Measurements from ENCODE around the gene PAXX. TPM values are rescaled to one million over a fixed set of nuclear protein-coding genes. Genes with fewer than 3 reads are reported as not detected.
A peak's percentile ranks its signal among the peaks of the same experiment; 100 is the strongest.

PAXX gene
- total RNA-seq, 1 donor from 2014 or later = 87.8 TPM

DNA sequence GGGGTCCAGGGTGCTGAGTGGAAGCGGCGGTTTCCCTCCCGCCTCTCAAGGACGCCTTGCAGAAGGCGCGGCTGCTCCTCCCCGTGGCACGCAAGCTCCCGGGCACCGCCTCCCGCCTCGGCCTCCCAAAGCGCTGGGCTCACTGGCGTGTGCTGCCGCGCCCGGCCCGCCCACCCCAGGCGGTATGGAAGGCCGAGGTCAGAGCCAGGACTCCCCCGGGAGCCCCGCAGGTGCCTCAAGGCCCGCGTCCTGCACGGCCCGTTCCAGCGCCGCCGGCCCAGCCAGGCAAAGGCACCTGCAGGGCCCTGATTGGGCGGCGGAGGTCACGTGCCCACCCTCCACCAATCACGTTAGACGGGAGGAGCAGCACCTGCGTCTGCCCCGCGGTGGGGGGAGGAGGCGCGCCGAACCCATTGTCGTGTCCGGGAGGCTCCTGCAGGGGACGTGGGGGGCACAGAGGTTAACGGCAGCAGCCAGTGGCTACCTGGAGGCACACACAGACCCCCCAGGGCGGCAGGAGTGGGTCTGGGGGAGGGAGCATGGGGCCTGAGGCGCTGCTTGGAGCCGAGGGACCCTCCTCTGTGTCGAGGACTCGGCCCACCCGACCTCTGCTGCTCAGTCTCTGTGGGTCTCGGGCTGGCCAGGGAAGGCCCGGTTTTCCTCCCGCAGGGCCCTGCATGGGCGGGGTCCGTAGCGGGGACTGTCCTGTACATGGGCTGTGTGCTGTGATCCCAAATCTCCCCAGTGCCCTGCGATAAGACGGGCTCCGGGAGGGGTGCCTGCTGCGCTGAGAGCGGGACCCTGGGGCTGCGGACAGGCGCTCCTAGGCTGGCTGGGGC, 42.2 kb upstream of the PAXX start:
- no peaks in the 10 kb centered on the region for H3K36me3 Mint-ChIP-seq (ENCODE audit: low read depth)
- H3K9me3 Mint-ChIP-seq = no peaks in the 10 kb centered on the region
- H3K27me3 Mint-ChIP-seq = no peaks in the 10 kb centered on the region
- H3K4me3 Mint-ChIP-seq = peak overlapping the region; percentile 88
- intact Hi-C loops (cut with micrococcal nuclease) = no loop called here
- DNase-seq = peak; percentile 99
- H3K4me1 Mint-ChIP-seq = peaks cover 3% of the 10 kb centered on the region
- H3K27ac Mint-ChIP-seq = peak overlapping the region; percentile 89

- no peaks in the 10 kb centered on the region for H3K36me3 Mint-ChIP-seq (ENCODE audit: low read depth)
- H3K27me3 Mint-ChIP-seq = no peaks in the 10 kb centered on the region
- no peak for DNase-seq
- peaks cover 3% of the 10 kb centered on the region for H3K4me1 Mint-ChIP-seq
- intact Hi-C loops (cut with micrococcal nuclease) = no loop called here
- H3K27ac Mint-ChIP-seq = peak overlapping the region; percentile 89
- H3K9me3 Mint-ChIP-seq = no peaks in the 10 kb centered on the region
- peak overlapping the region; percentile 87 for H3K4me3 Mint-ChIP-seq
These were observed 41.5 kb upstream of the PAXX start for GRCh38 chr9:136950656-136951276.

GRCh38 chr9:136951541-136952320, 40.5 kb upstream of the PAXX start, which contains the start of gene LCN12:
Gene LCN12, plus strand, starts transcription at chr9:136952273. Its CDS starts 55 bp downstream, at chr9:136952328.
- no peak for DNase-seq
- H3K4me3 Mint-ChIP-seq = no peak within 1 kb of the TSS
- H3K27me3 Mint-ChIP-seq = no peaks in the 10 kb centered on the region
- peaks cover 2% of the 10 kb centered on the region for H3K36me3 Mint-ChIP-seq (ENCODE audit: low read depth)
- H3K27ac Mint-ChIP-seq = no peak within 1 kb of the TSS
- peaks cover 7% of the 10 kb centered on the region for H3K9me3 Mint-ChIP-seq
- peaks cover 3% of the 10 kb centered on the region for H3K4me1 Mint-ChIP-seq
- intact Hi-C loops (cut with micrococcal nuclease) = no loop called here

DNA sequence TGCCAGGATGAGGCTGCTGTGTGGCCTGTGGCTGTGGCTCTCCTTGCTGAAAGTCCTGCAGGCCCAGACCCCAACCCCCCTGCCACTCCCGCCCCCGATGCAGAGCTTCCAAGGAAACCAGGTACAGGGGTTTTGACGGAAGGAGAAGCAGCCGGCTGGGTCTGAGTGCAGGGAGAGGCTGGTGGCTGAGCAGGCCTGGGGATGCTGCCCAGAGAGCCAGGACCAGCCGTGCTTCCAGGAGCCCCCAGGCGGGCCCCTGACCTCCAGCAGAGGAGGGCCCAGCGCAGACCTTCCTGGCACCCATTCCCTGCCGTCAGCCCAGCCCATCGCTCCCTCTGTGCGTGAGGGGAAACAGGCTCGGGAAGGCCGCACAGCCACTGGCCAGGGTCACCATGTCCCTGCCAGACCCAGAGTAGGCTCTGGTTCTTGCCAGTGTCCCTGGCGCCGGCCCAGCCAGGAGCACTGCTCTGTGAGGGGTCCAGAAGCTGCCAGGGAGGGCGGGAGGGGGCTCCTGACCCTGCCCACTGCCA, 39.8 kb upstream of the PAXX start:
- Mint-ChIP-seq H3K4me3 (no peak overlapping the region), H3K9me3 (peaks cover 9% of the 10 kb centered on the region), H3K4me1 (peaks cover 3% of the 10 kb centered on the region), H3K27me3 (no peaks in the 10 kb centered on the region), H3K27ac (no peak overlapping the region), H3K36me3 (ENCODE audit: low read depth) (peaks cover 2% of the 10 kb centered on the region)
- intact Hi-C loops (cut with micrococcal nuclease) = no loop called here
- no peak for DNase-seq

- Mint-ChIP-seq H3K27me3 (no peaks in the 10 kb centered on the region), H3K9me3 (peaks cover 12% of the 10 kb centered on the region), H3K36me3 (ENCODE audit: low read depth) (peaks cover 2% of the 10 kb centered on the region), H3K4me3 (no peak overlapping the region), H3K27ac (no peak overlapping the region), H3K4me1 (peaks cover 3% of the 10 kb centered on the region)
- no peak for DNase-seq
- intact Hi-C loops (cut with micrococcal nuclease) = no loop called here
These were observed 39.1 kb upstream of the PAXX start for GRCh38 chr9:136952876-136953770.

DNA sequence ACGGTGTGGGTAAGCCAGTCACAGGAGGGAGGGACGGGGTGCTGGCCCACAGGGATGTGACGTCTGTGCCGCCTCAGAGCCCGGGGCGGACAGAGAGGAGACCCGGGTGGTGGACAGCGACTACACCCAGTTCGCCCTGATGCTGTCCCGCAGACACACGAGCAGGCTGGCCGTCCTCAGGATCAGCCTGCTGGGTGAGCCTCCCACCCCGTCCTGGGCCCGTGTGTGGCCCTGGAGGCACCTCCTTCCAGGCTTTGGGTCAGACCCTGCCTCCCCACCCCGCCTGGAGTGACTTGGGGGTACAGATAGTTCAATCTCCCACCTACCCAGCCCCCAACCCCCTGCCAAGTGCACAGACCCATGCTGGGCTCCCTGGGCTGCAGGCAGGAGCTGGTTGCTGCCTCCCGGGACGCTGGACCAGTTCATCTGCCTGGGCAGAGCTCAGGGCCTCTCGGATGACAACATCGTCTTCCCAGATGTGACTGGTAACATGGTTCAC, 38.4 kb upstream of the PAXX start:
- Mint-ChIP-seq H3K9me3 (peaks cover 12% of the 10 kb centered on the region), H3K27me3 (no peaks in the 10 kb centered on the region), H3K36me3 (ENCODE audit: low read depth) (peaks cover 2% of the 10 kb centered on the region), H3K4me1 (peaks cover 3% of the 10 kb centered on the region), H3K27ac (no peak overlapping the region), H3K4me3 (no peak overlapping the region)
- no peak for DNase-seq
- intact Hi-C loops (cut with micrococcal nuclease) = no loop called here

DNA sequence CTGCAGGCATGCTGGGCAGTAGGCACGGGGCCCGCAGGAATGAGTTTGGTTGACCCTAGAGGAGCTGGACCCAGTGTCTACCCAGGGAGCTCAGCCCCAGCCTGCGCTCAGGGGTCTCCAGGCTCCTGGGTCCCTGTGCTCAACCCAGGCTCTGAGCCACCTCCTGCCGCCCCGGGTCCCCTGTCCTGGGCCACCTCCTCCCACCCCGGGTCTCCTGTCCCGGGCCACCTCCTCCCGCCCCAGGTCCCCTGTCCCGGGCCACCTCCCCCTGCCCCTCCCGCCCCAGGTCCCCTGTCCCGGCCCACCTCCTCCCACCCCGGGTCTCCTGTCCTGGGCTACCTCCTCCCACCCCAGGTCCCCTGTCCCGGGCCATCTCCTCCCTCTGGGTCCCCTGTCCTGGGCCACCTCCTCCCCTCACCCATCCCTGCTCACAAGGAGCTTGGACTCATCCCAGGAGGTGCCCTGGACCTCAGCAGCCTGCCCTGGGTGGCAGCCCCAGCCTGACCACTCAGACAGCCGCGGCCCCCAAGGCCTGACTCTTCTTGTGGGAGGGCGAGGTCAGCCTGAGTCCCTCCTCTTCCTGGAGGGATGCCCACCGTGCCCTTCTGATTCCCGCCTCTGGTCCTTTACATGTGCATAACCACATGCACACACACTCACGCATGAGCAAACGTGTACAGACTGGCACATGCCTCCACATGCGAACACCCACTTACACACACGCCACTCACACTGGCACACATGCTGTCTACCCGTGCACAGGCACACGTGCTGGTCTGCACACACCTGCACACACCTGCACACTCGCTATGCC, 37.7 kb upstream of the PAXX start:
- no peak for DNase-seq
- Mint-ChIP-seq H3K9me3 (peaks cover 12% of the 10 kb centered on the region), H3K27ac (no peak overlapping the region), H3K36me3 (ENCODE audit: low read depth) (peaks cover 2% of the 10 kb centered on the region), H3K4me3 (no peak overlapping the region), H3K4me1 (peaks cover 3% of the 10 kb centered on the region), H3K27me3 (no peaks in the 10 kb centered on the region)
- intact Hi-C loops (cut with micrococcal nuclease) = no loop called here

DNA sequence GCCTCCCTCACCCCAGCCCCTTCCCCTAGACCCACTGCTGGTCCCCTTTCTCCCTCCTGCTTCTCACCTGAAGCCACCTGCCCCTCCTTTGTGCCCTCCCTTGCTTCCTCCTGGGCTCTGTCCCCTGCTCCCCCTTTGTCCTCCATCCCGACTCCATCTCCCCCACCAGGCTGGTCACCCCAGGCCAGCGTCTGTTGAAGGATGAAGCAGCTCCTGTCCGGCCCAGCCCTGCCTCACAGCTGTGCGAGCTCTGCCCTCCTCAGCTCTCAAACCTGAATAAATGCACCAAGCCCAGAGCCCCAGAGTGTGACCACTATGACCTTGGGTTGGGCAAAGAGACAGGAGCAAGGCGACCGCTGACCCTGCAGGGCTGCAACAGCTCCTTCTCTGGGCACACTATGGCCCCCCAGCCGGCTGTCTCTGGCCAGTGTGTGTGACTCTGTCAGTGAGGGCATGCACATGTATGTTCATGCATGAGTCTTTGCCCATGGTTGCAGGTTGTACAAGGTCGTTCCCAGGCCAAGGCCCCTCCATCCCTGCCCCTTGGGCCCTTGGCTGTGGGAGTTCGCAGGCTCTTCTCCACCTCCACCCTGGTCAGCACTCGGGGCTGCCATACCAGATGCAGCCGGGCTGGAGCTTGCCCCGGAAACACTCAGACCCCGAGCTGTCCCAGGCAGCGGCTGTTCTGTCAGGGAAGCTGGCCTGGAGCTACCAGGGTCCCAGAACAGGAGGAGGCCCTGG, 36.9 kb upstream of the PAXX start:
- Mint-ChIP-seq H3K27me3 (no peaks in the 10 kb centered on the region), H3K4me1 (peaks cover 2% of the 10 kb centered on the region), H3K4me3 (no peak overlapping the region), H3K36me3 (ENCODE audit: low read depth) (peaks cover 2% of the 10 kb centered on the region), H3K9me3 (peaks cover 12% of the 10 kb centered on the region), H3K27ac (no peak overlapping the region)
- no peak for DNase-seq
- intact Hi-C loops (cut with micrococcal nuclease) = no loop called here

GRCh38 chr9:136955943-136956335, 36.3 kb upstream of the PAXX start:
- no peaks in the 10 kb centered on the region for H3K27me3 Mint-ChIP-seq
- H3K36me3 Mint-ChIP-seq (ENCODE audit: low read depth) = peaks cover 2% of the 10 kb centered on the region
- H3K9me3 Mint-ChIP-seq = peaks cover 12% of the 10 kb centered on the region
- no peak overlapping the region for H3K27ac Mint-ChIP-seq
- intact Hi-C loops (cut with micrococcal nuclease) = no loop called here
- H3K4me1 Mint-ChIP-seq = peaks cover under 1% of the 10 kb centered on the region
- no peak overlapping the region for H3K4me3 Mint-ChIP-seq
- DNase-seq = no peak

GRCh38 chr9:136956604-136957003, 35.6 kb upstream of the PAXX start:
- Mint-ChIP-seq H3K27me3 (no peaks in the 10 kb centered on the region), H3K4me3 (no peak overlapping the region), H3K4me1 (no peaks in the 10 kb centered on the region), H3K36me3 (ENCODE audit: low read depth) (peaks cover 2% of the 10 kb centered on the region), H3K27ac (no peak overlapping the region), H3K9me3 (peaks cover 12% of the 10 kb centered on the region)
- intact Hi-C loops (cut with micrococcal nuclease) = no loop called here
- no peak for DNase-seq

- Mint-ChIP-seq H3K4me3 (no peak overlapping the region), H3K27ac (no peak overlapping the region), H3K36me3 (ENCODE audit: low read depth) (peaks cover 2% of the 10 kb centered on the region), H3K9me3 (peaks cover 12% of the 10 kb centered on the region), H3K4me1 (no peaks in the 10 kb centered on the region), H3K27me3 (no peaks in the 10 kb centered on the region)
- intact Hi-C loops (cut with micrococcal nuclease) = no loop called here
- DNase-seq = no peak
These were observed 34.8 kb upstream of the PAXX start for GRCh38 chr9:136957461-136957860.

DNA sequence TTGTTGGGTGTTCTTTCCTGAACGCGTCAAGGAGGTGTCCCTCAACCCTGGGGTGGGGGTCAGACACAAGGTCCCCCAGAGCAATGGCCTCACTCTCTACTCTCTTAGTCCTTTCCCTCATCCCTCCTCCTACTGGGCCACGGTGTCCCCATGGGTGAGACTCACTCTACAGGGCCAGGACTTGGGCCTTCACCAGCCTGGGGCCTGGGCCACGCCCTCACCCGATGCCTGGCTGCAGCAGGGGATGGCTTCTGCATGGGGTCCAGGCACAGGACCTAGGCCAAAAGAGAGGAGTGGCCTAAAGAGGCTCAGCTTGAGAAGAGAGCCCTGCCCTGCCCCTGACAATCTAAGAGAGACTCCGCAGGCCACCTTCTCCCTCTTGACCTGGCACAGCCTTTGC, 34.3 kb upstream of the PAXX start:
- intact Hi-C loops (cut with micrococcal nuclease) = no loop called here
- Mint-ChIP-seq H3K36me3 (ENCODE audit: low read depth) (peaks cover 2% of the 10 kb centered on the region), H3K4me3 (no peak overlapping the region)

More for the DNA sequence above, 34.3 kb upstream of the PAXX start:
- peaks cover 2% of the 10 kb centered on the region for H3K4me1 Mint-ChIP-seq
- H3K9me3 Mint-ChIP-seq = peaks cover 12% of the 10 kb centered on the region
- no peak overlapping the region for H3K27ac Mint-ChIP-seq
- no peak for DNase-seq
- no peaks in the 10 kb centered on the region for H3K27me3 Mint-ChIP-seq

Measured in activated CD4-positive, alpha-beta T cell treated with anti-CD3 and anti-CD28 coated beads, Interleukin-2, amount 10 ng/mL, durations not matched to agents 24 days and 14 days (primary cell).